ENCODE data around the gene RAD51C. TPM values are rescaled to one million over a fixed set of nuclear protein-coding genes. Genes with fewer than 3 reads are reported as not detected.
"Not testable (repeated sequence)": the region's sequence is repeated elsewhere in the genome, so short reads cannot be mapped to it uniquely, and the experiment has no call there.

Gene RAD51C
- total and polyA plus RNA-seq, 3 experiments from 2014 or later, result 42.0 to 95.3 (median 88.9) TPM

GRCh38 chr17:58764373-58764772 is 72.0 kb downstream of the RAD51C start:
- POLR2A ChIA-PET, result interaction anchor here (0.7 kb wide), 1 partner anchor 23 kb away, joined by 4 read pairs; no protein-coding TSS in a partner anchor
- Histone ChIP-seq H3K4me1 (ENCODE audit: insufficient read depth, low read length) (no peaks in the 10 kb centered on the region), H3K4me3 (ENCODE audit: low read length) (no peak overlapping the region), H3K27me3 (ENCODE audit: insufficient read depth, low read length, poor library complexity, severe bottlenecking) (peaks cover under 1% of the 10 kb centered on the region), H3K27ac (ENCODE audit: low read depth, low read length) (no peak overlapping the region), H3K9me3 (ENCODE audit: low read length) (no peaks in the 10 kb centered on the region), H3K36me3 (ENCODE audit: insufficient read depth, low read length) (no peaks in the 10 kb centered on the region)
- H3K36me3 Mint-ChIP-seq, result no peaks in the 10 kb centered on the region
- H3K9me3 Mint-ChIP-seq, result no peaks in the 10 kb centered on the region
- CTCF ChIA-PET, result no interaction called here
- H3K27me3 Mint-ChIP-seq, result peaks cover 23 to 48% of the 10 kb centered on the region in 2 donors
- DNase-seq, result no peak
- H3K27ac Mint-ChIP-seq, result no peak overlapping the region
- no peaks in the 10 kb centered on the region for H3K4me1 Mint-ChIP-seq
- no peak overlapping the region for H3K4me3 Mint-ChIP-seq

- CTCF ChIA-PET; H3K4me1 ChIP-seq (ENCODE audit: insufficient read depth, low read length); H3K27me3 ChIP-seq (ENCODE audit: insufficient read depth, low read length, poor library complexity, severe bottlenecking); H3K9me3 ChIP-seq (ENCODE audit: low read length); H3K9me3 Mint-ChIP-seq; H3K36me3 ChIP-seq (ENCODE audit: insufficient read depth, low read length); H3K4me1 Mint-ChIP-seq; H3K4me3 ChIP-seq (ENCODE audit: low read length); H3K36me3 Mint-ChIP-seq; H3K4me3 Mint-ChIP-seq; H3K27ac ChIP-seq (ENCODE audit: low read depth, low read length); DNase-seq; H3K27ac Mint-ChIP-seq; POLR2A ChIA-PET: not testable (repeated sequence)
- peaks cover 8 to 15% of the 10 kb centered on the region in 2 donors for H3K27me3 Mint-ChIP-seq
These were observed 86.1 kb downstream of the RAD51C start for GRCh38 chr17:58778482-58778881.

- DNase-seq, result no peak
- Histone ChIP-seq H3K27ac (ENCODE audit: low read depth, low read length) (no peak overlapping the region), H3K4me1 (ENCODE audit: insufficient read depth, low read length) (no peaks in the 10 kb centered on the region), H3K4me3 (ENCODE audit: low read length) (no peak overlapping the region), H3K27me3 (ENCODE audit: insufficient read depth, low read length, poor library complexity, severe bottlenecking) (no peaks in the 10 kb centered on the region), H3K36me3 (ENCODE audit: insufficient read depth, low read length) (no peaks in the 10 kb centered on the region), H3K9me3 (ENCODE audit: low read length) (no peaks in the 10 kb centered on the region)
- Mint-ChIP-seq H3K27ac (no peak overlapping the region), H3K27me3 (peaks cover 2 to 8% of the 10 kb centered on the region in 2 donors), H3K9me3 (no peaks in the 10 kb centered on the region), H3K4me1 (no peaks in the 10 kb centered on the region), H3K36me3 (no peaks in the 10 kb centered on the region), H3K4me3 (no peak overlapping the region)
- CTCF ChIA-PET, result no interaction called here
- POLR2A ChIA-PET, result no interaction called here
These were observed 87.0 kb downstream of the RAD51C start for GRCh38 chr17:58779446-58779845.

- ChIA-PET CTCF (no interaction called here), POLR2A (no interaction called here)
- H3K9me3 ChIP-seq (ENCODE audit: low read length), result no peaks in the 10 kb centered on the region
- H3K36me3 ChIP-seq (ENCODE audit: insufficient read depth, low read length), result no peaks in the 10 kb centered on the region
- Mint-ChIP-seq H3K9me3 (no peaks in the 10 kb centered on the region), H3K4me3 (no peak overlapping the region), H3K27me3 (peaks cover 11 to 13% of the 10 kb centered on the region in 2 donors), H3K36me3 (no peaks in the 10 kb centered on the region), H3K4me1 (no peaks in the 10 kb centered on the region), H3K27ac (no peak overlapping the region)
- no peaks in the 10 kb centered on the region for H3K4me1 ChIP-seq (ENCODE audit: insufficient read depth, low read length)
- no peak overlapping the region for H3K27ac ChIP-seq (ENCODE audit: low read depth, low read length)
- no peaks in the 10 kb centered on the region for H3K27me3 ChIP-seq (ENCODE audit: insufficient read depth, low read length, poor library complexity, severe bottlenecking)
- DNase-seq, result no peak
- H3K4me3 ChIP-seq (ENCODE audit: low read length), result no peak overlapping the region
These were observed 91.0 kb downstream of the RAD51C start for GRCh38 chr17:58783380-58783779.

GRCh38 chr17:58785097-58785496 is 92.7 kb downstream of the RAD51C start:
- ChIA-PET CTCF (no interaction called here), POLR2A (no interaction called here)
- H3K9me3 ChIP-seq (ENCODE audit: low read length), result no peaks in the 10 kb centered on the region
- DNase-seq, result no peak
- Mint-ChIP-seq H3K4me3 (no peak overlapping the region), H3K4me1 (peaks cover 0 to 4% (median 0%) of the 10 kb centered on the region in 3 donors), H3K27ac (no peak overlapping the region), H3K36me3 (no peaks in the 10 kb centered on the region), H3K9me3 (no peaks in the 10 kb centered on the region), H3K27me3 (peaks cover 9 to 13% of the 10 kb centered on the region in 2 donors)
- H3K27me3 ChIP-seq (ENCODE audit: insufficient read depth, low read length, poor library complexity, severe bottlenecking), result no peaks in the 10 kb centered on the region
- H3K4me3 ChIP-seq (ENCODE audit: low read length), result no peak overlapping the region
- no peaks in the 10 kb centered on the region for H3K36me3 ChIP-seq (ENCODE audit: insufficient read depth, low read length)
- H3K4me1 ChIP-seq (ENCODE audit: insufficient read depth, low read length), result no peaks in the 10 kb centered on the region
- H3K27ac ChIP-seq (ENCODE audit: low read depth, low read length), result no peak overlapping the region

Other genes starting within 250 kb of the RAD51C start
- gene HSF5, start 204.2 kb upstream of the RAD51C start, total RNA-seq, result 1 to 10 TPM; 5.4 to 5.5 TPM
- gene HSF5, start 204.2 kb upstream of the RAD51C start, polyA plus RNA-seq, result 0.76 TPM
- 10 to 100 TPM; 90.2 to 91.8 TPM for gene MTMR4, start 178.0 kb upstream of the RAD51C start, total RNA-seq
- gene MTMR4, start 178.0 kb upstream of the RAD51C start, polyA plus RNA-seq, result 23.3 TPM
- gene TEX14, start 557 bp upstream of the RAD51C start, total RNA-seq, result under 1 TPM; 0.11 to 0.20 TPM
- gene TEX14, start 557 bp upstream of the RAD51C start, polyA plus RNA-seq, result not detected
- gene PPM1E, start 63.3 kb downstream of the RAD51C start, total RNA-seq, result not detected
- gene PPM1E, start 63.3 kb downstream of the RAD51C start, polyA plus RNA-seq, result 0.05 TPM